ENCODE data around the gene MAPT.
A peak's percentile ranks its signal among the peaks of the same experiment; 100 is the strongest.
"Not testable (repeated sequence)": the region's sequence is repeated elsewhere in the genome, so short reads cannot be mapped to it uniquely, and the experiment has no call there.

Gene MAPT

GRCh38 chr17:45894022-45894784, at the start of gene MAPT:
MAPT (plus strand) TSS chr17:45894554; CDS start chr17:45962338, 67,784 bp downstream.
- peak; percentile 65 for DNase-seq

GRCh38 chr17:45844695-45845375, 49.5 kb upstream of the MAPT start, which contains the start of gene SPPL2C:
SPPL2C (plus strand) TSS chr17:45844881; CDS start chr17:45844907, 26 bp downstream.
- DNase-seq: no peak

- no peak for DNase-seq
Observed at GRCh38 chr17:45845376-45846185, 48.8 kb upstream of the MAPT start.

- DNase-seq: no peak
Observed at GRCh38 chr17:45846223-45846622, 48.1 kb upstream of the MAPT start.

- no peak for DNase-seq
Observed at GRCh38 chr17:45846646-45847045, 47.7 kb upstream of the MAPT start.

GRCh38 chr17:45847101-45847500, 47.3 kb upstream of the MAPT start:
- DNase-seq: no peak

GRCh38 chr17:45847747-45848146, 46.6 kb upstream of the MAPT start:
- DNase-seq: no peak

- no peak for DNase-seq
Observed at GRCh38 chr17:45848405-45848804, 45.9 kb upstream of the MAPT start.

- DNase-seq: no peak
Observed at GRCh38 chr17:45848868-45849535, 45.4 kb upstream of the MAPT start.

- no peak for DNase-seq
Observed at GRCh38 chr17:45849536-45849990, 44.8 kb upstream of the MAPT start.

- no peak for DNase-seq
Observed at GRCh38 chr17:45850011-45850410, 44.3 kb upstream of the MAPT start.

GRCh38 chr17:45850468-45850867, 43.9 kb upstream of the MAPT start:
- DNase-seq: no peak

- no peak for DNase-seq
Observed at GRCh38 chr17:45851022-45851421, 43.3 kb upstream of the MAPT start.

- no peak for DNase-seq
Observed at GRCh38 chr17:45851464-45851863, 42.9 kb upstream of the MAPT start.

- DNase-seq: no peak
Observed at GRCh38 chr17:45851873-45852272, 42.5 kb upstream of the MAPT start.

GRCh38 chr17:45852535-45853297, 41.6 kb upstream of the MAPT start:
- peak; percentile 74 for DNase-seq

- DNase-seq: no peak
Observed at GRCh38 chr17:45854209-45854608, 40.1 kb upstream of the MAPT start.

GRCh38 chr17:45855691-45856336, 38.5 kb upstream of the MAPT start:
- DNase-seq: no peak

GRCh38 chr17:45857977-45858708, 36.2 kb upstream of the MAPT start:
- no peak for DNase-seq

GRCh38 chr17:45861165-45861564, 33.2 kb upstream of the MAPT start:
- peak; percentile 13 for DNase-seq

GRCh38 chr17:45862127-45862526, 32.2 kb upstream of the MAPT start:
- DNase-seq: not testable (repeated sequence)
